Endothelial cell (in vitro differentiated cells): Measurements from ENCODE around the gene IZUMO4. TPM values are rescaled to one million over a fixed set of nuclear protein-coding genes. Genes with fewer than 3 reads are reported as not detected.
"Not testable (repeated sequence)": the region's sequence is repeated elsewhere in the genome, so short reads cannot be mapped to it uniquely, and the experiment has no call there.

Experiments
- DNase-seq: peaks from one replicate; pipeline ENCODE4 v3.0.0; 2021; ENCODE audit warnings: low spot score
- H3K27ac Mint-ChIP-seq: one replicate; pipeline ENCODE4 v1.8.0; 2021; ENCODE audit warnings: mixed read lengths, inconsistent platforms; ENCODE audit not compliant: unreplicated experiment
- H3K27me3 Mint-ChIP-seq: one replicate; pipeline ENCODE4 v1.8.0; 2021; ENCODE audit warnings: mild to moderate bottlenecking, moderate library complexity, mixed read lengths, inconsistent platforms; ENCODE audit not compliant: unreplicated experiment
- H3K36me3 Mint-ChIP-seq: one replicate; pipeline ENCODE4 v1.8.0; 2021; ENCODE audit warnings: mild to moderate bottlenecking, low read depth, mixed read lengths, inconsistent platforms; ENCODE audit not compliant: unreplicated experiment
- H3K4me1 Mint-ChIP-seq: one replicate; pipeline ENCODE4 v1.8.0; 2021; ENCODE audit warnings: mild to moderate bottlenecking, mixed read lengths, inconsistent platforms; ENCODE audit not compliant: unreplicated experiment
- H3K4me3 Mint-ChIP-seq: one replicate; pipeline ENCODE4 v1.8.0; 2021; ENCODE audit warnings: mild to moderate bottlenecking, mixed read lengths, inconsistent platforms; ENCODE audit not compliant: unreplicated experiment
- H3K9me3 Mint-ChIP-seq: one replicate; pipeline ENCODE4 v1.8.0; 2021; ENCODE audit warnings: mixed read lengths, inconsistent platforms; ENCODE audit not compliant: unreplicated experiment
- CTCF ChIP-seq: fragments of 200-600 bp; sonication (generic); IDR thresholded peaks from one replicate; pipeline ENCODE4 v1.5.0; 2021; ENCODE audit warnings: antibody characterized with exemption; ENCODE audit not compliant: unreplicated experiment
- total RNA-seq: library from RNA; stranded (reverse); fragmentation: NEBNext Ultra II Directional; extraction: Animal tissue kit (Norgen Biotek cat#: 25700); gene quantifications from one replicate; pipeline ENCODE4 v1.2.1, GENCODE V29; 2021; ENCODE audit not compliant: unreplicated experiment

IZUMO4 gene
- total RNA-seq, 1 donor from 2014 or later: 8.9 TPM

GRCh38 chr19:2122982-2123381, 26.3 kb downstream of the IZUMO4 start:
- H3K4me1 Mint-ChIP-seq: no peaks in the 10 kb centered on the region
- TF ChIP-seq CTCF: no peak
- peaks cover 10% of the 10 kb centered on the region for H3K27me3 Mint-ChIP-seq
- no peak overlapping the region for H3K27ac Mint-ChIP-seq
- DNase-seq: no peak
- H3K36me3 Mint-ChIP-seq: peaks cover 14% of the 10 kb centered on the region
- H3K9me3 Mint-ChIP-seq: no peaks in the 10 kb centered on the region
- H3K4me3 Mint-ChIP-seq: no peak overlapping the region

GRCh38 chr19:2123682-2124387, 27.1 kb downstream of the IZUMO4 start:
- Mint-ChIP-seq H3K36me3 (peaks cover 9% of the 10 kb centered on the region), H3K27me3 (peaks cover 5% of the 10 kb centered on the region), H3K9me3 (no peaks in the 10 kb centered on the region), H3K4me3 (no peak overlapping the region), H3K4me1 (no peaks in the 10 kb centered on the region), H3K27ac (no peak overlapping the region)
- peak; percentile 41 for DNase-seq
- no peak for TF ChIP-seq CTCF

GRCh38 chr19:2126879-2127518, 30.3 kb downstream of the IZUMO4 start:
- Mint-ChIP-seq H3K9me3 (no peaks in the 10 kb centered on the region), H3K4me1 (no peaks in the 10 kb centered on the region), H3K36me3 (no peaks in the 10 kb centered on the region), H3K27me3 (peaks cover 4% of the 10 kb centered on the region), H3K4me3 (no peak overlapping the region), H3K27ac (no peak overlapping the region)
- no peak for TF ChIP-seq CTCF
- DNase-seq: no peak

- H3K4me3 Mint-ChIP-seq: no peak overlapping the region
- no peak overlapping the region for H3K27ac Mint-ChIP-seq
- TF ChIP-seq CTCF: no peak
- H3K27me3 Mint-ChIP-seq: peaks cover 4% of the 10 kb centered on the region
- no peaks in the 10 kb centered on the region for H3K4me1 Mint-ChIP-seq
- H3K9me3 Mint-ChIP-seq: no peaks in the 10 kb centered on the region
- no peak for DNase-seq
- H3K36me3 Mint-ChIP-seq: peaks cover 5% of the 10 kb centered on the region
Observed at GRCh38 chr19:2127758-2128157, 31.0 kb downstream of the IZUMO4 start.

GRCh38 chr19:2128252-2128651, 31.5 kb downstream of the IZUMO4 start:
- not testable (repeated sequence) for DNase-seq, H3K4me3 Mint-ChIP-seq, H3K9me3 Mint-ChIP-seq, H3K36me3 Mint-ChIP-seq, H3K27me3 Mint-ChIP-seq, H3K4me1 Mint-ChIP-seq, H3K27ac Mint-ChIP-seq
